Adrenal gland (tissue), 12 donors: ENCODE measurements around the gene MRPS35. TPM values are rescaled to one million over a fixed set of nuclear protein-coding genes. Genes with fewer than 3 reads are reported as not detected.
A peak's percentile ranks its signal among the peaks of the same experiment; 100 is the strongest.

Source experiments
- DNase-seq, 7 donors: peaks; one replicate each; pipeline ENCODE4 v3.0.0-alpha.2; 2019 to 2020
- H3K27ac ChIP-seq, 5 donors: fragments of 200-600 bp; sonication (generic) in 4 of 5; 1 replicate in 3 of 5; 2 replicates in 2 of 5; pipeline versions ENCODE4 v1.5.1 to v1.8.0; 2016 to 2020; ENCODE audit warnings: mild to moderate bottlenecking in 1 of 5
- H3K27me3 ChIP-seq: fragments of 200-600 bp; 2 replicates; pipeline ENCODE4 v1.8.0; 2021
- H3K36me3 ChIP-seq, 2 donors: fragments of 200-600 bp; replicated peaks in 1 of 2; 1 replicate in 1 of 2; 2 replicates in 1 of 2; pipeline versions ENCODE4 v1.5.1 to v1.8.0; 2018 to 2022
- H3K4me1 ChIP-seq, 2 donors: fragments of 200-600 bp; replicated peaks in 1 of 2; 1 replicate in 1 of 2; 2 replicates in 1 of 2; pipeline versions ENCODE4 v1.5.1 to v1.8.0; 2018 to 2021
- H3K4me3 ChIP-seq, 4 donors: fragments of 200-600 bp; sonication (generic) in 3 of 4; one replicate each; pipeline ENCODE4 v1.5.1; 2016 to 2018
- H3K9me3 ChIP-seq, 3 donors: fragments of 200-600 bp; sonication (generic) in 1 of 3; replicated peaks in 1 of 3; 1 replicate in 2 of 3; 2 replicates in 1 of 3; pipeline versions ENCODE4 v1.5.1 to v1.8.0; 2016 to 2021
- POLR2A ChIP-seq, 2 donors: fragments of 450-650 bp; IDR thresholded peaks; one replicate each; pipeline ENCODE4 v1.6.1; 2017; ENCODE audit warnings: antibody characterized with exemption in 2 of 2, mild to moderate bottlenecking in 2 of 2, moderate library complexity in 1 of 2
- WGBS, 4 donors: extraction: QIAGEN DNeasy Blood & Tissue Kit in 2 of 4; methylation state at CpG; one replicate each; pipeline versions ENCODE4 v1.1.5 to v1.1.7; 2013 to 2017; 5-methylcytosine and 5-hydroxymethylcytosine counted together
- intact Hi-C, 2 donors: fragments of 100-400 bp; cut with DNase I; formaldehyde crosslinking; loops; one replicate each; pipeline versions ENCODE4 v1.14.1 to v1.15.0; 2022 to 2023
- polyA plus RNA-seq, 3 donors: library from polyadenylated mRNA; stranded (reverse); fragments of 200-250 nt in 2 of 3; fragments of 350-450 nt in 1 of 3; fragmentation: Illumina TruSeq in 1 of 3; extraction: RNeasy Lipid Tissue Mini Kit (QIAGEN cat#74804) in 1 of 3; gene quantifications; one replicate each; pipeline ENCODE4 v1.2.3, GENCODE V29; 2013 to 2014
- total RNA-seq, 9 donors: library from RNA; depleted of rRNA in 4 of 9; stranded (reverse); fragments of >200 nt in 4 of 9; fragments of 120-200 nt in 1 of 9; fragmentation: NEBNext Ultra II Directional in 1 of 9; extraction: Animal tissue kit (Norgen Biotek cat#: 25700) in 1 of 9; gene quantifications; one replicate each; pipeline versions ENCODE4 v1.1.0 to v1.2.4, GENCODE V29; 2013 to 2023
- TF ChIP-seq, protein P1 (sequence below), 6 experiments: fragments of 450-650 bp in 4 of 6; fragments of 200-600 bp in 2 of 6; sonication (generic) in 1 of 6; IDR thresholded peaks; 1 replicate in 5 of 6; 2 replicates in 1 of 6; pipeline versions ENCODE4 v1.5.1 to v1.8.0; 2016 to 2021; ENCODE audit warnings: antibody characterized with exemption in 6 of 6, mild to moderate bottlenecking in 2 of 6, moderate library complexity in 1 of 6
- donor health status: healthy with polysubstance abuse.
- donor health status: Bipolar disorder and iron deficiency.
- donor health status: DM: yes; HTN: yes; CAD: no.
- donor health status: DM: no; HTN: no; CAD: no.
- donor health status: DM: no; HTN: no; CAD: no.
- donor health status: DM: yes; HTN: yes; CAD: no.

Gene MRPS35
- total and polyA plus RNA-seq, 12 donors = 21.0 to 137 (median 58.9) TPM

GRCh38 chr12:27667540-27667939 lies 43.1 kb upstream of the MRPS35 start:
- intact Hi-C loops = no loop called here
- Histone ChIP-seq H3K4me3 (no peak overlapping the region), H3K4me1 (no peaks in the 10 kb centered on the region), H3K27me3 (no peaks in the 10 kb centered on the region), H3K27ac (no peak overlapping the region), H3K36me3 (peaks cover 0 to 20% of the 10 kb centered on the region in 2 donors), H3K9me3 (no peaks in the 10 kb centered on the region)
- TF ChIP-seq POLR2A (IDR thresholded peaks at IDR 0.05) = no peak
- TF ChIP-seq, protein P1, sequence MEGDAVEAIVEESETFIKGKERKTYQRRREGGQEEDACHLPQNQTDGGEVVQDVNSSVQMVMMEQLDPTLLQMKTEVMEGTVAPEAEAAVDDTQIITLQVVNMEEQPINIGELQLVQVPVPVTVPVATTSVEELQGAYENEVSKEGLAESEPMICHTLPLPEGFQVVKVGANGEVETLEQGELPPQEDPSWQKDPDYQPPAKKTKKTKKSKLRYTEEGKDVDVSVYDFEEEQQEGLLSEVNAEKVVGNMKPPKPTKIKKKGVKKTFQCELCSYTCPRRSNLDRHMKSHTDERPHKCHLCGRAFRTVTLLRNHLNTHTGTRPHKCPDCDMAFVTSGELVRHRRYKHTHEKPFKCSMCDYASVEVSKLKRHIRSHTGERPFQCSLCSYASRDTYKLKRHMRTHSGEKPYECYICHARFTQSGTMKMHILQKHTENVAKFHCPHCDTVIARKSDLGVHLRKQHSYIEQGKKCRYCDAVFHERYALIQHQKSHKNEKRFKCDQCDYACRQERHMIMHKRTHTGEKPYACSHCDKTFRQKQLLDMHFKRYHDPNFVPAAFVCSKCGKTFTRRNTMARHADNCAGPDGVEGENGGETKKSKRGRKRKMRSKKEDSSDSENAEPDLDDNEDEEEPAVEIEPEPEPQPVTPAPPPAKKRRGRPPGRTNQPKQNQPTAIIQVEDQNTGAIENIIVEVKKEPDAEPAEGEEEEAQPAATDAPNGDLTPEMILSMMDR (IDR thresholded peaks at IDR 0.05) = no peak
- WGBS, 4 donors = 47 to 95% (median 72%) methylated on average over 3 to 6 of the region's 6 CpGs
- DNase-seq = peak; percentile 28 to 64 (median 61)

DNA sequence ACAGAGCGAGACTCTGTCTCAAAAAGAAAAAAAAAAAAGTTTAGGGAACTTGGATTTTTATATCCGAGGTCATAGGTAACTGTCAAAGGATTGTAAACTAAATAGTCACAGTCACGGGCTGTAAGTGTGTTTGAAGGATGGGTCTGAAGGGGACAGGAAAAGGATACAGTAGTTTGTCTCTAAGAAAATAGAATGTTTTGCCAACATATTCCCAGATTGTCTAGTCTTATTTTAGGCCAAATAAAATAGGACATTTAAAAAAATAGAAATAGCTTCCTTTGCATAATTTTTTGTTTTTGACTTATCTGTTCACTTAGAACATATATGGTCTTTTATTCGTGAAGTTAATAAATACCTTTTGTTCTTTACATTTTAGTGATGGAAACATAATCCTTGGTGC lies 38.6 kb upstream of the MRPS35 start:
- WGBS, 4 donors = 61 to 83% (median 68%) methylated on average over 4 of the region's 4 CpGs
- Histone ChIP-seq H3K9me3 (no peaks in the 10 kb centered on the region), H3K4me1 (no peaks in the 10 kb centered on the region), H3K27ac (peak overlapping the region in 1 of 5 donors; percentile 42), H3K36me3 (peaks cover 0 to 14% of the 10 kb centered on the region in 2 donors), H3K4me3 (no peak overlapping the region), H3K27me3 (no peaks in the 10 kb centered on the region)
- TF ChIP-seq, protein P1 (IDR thresholded peaks at IDR 0.05) = no peak
- no peak for TF ChIP-seq POLR2A (IDR thresholded peaks at IDR 0.05)
- intact Hi-C loops = no loop called here
- no peak for DNase-seq

- no peak for TF ChIP-seq POLR2A (IDR thresholded peaks at IDR 0.05)
- TF ChIP-seq, protein P1 (IDR thresholded peaks at IDR 0.05) = no peak
- H3K27me3 ChIP-seq = no peaks in the 10 kb centered on the region
- H3K4me1 ChIP-seq = no peaks in the 10 kb centered on the region
- H3K27ac ChIP-seq = no peak overlapping the region
- 56 to 83% (median 75%) methylated on average over 1 of the region's 1 CpG for WGBS, 4 donors
- no peak overlapping the region for H3K4me3 ChIP-seq
- no peaks in the 10 kb centered on the region for H3K9me3 ChIP-seq
- H3K36me3 ChIP-seq = peaks cover 0 to 20% of the 10 kb centered on the region in 2 donors
- intact Hi-C loops = no loop called here
- no peak for DNase-seq
Observed at GRCh38 chr12:27672643-27673042, 38.0 kb upstream of the MRPS35 start.

- intact Hi-C loops = no loop called here
- H3K4me1 ChIP-seq = no peaks in the 10 kb centered on the region
- no peak for DNase-seq
- H3K4me3 ChIP-seq = no peak overlapping the region
- no peak overlapping the region for H3K27ac ChIP-seq
- H3K9me3 ChIP-seq = no peaks in the 10 kb centered on the region
- peaks cover 0 to 26% of the 10 kb centered on the region in 2 donors for H3K36me3 ChIP-seq
- no peaks in the 10 kb centered on the region for H3K27me3 ChIP-seq
- no peak for TF ChIP-seq POLR2A (IDR thresholded peaks at IDR 0.05)
- TF ChIP-seq, protein P1 (IDR thresholded peaks at IDR 0.05) = no peak
- WGBS, 4 donors = 56 to 60% (median 57%) methylated on average over 3 of the region's 3 CpGs
Observed at GRCh38 chr12:27673101-27673718, 37.4 kb upstream of the MRPS35 start.
